K562 (cell line): Measurements from ENCODE around the gene GLIPR1.

ENCODE experiments used
- CHD1 ChIP-seq: fragments of 200-600 bp; sonication (generic); IDR thresholded peaks from one replicate; pipeline ENCODE4 v1.6.1; 2012; ENCODE audit warnings: mild to moderate bottlenecking, moderate library complexity, low read length, inconsistent platforms
- EZH2 ChIP-seq: IDR thresholded peaks from 2 replicates; pipeline ENCODE4 v1.6.1; 2012; ENCODE audit warnings: low read depth, mild to moderate bottlenecking, inconsistent platforms, low read length, borderline replicate concordance
- FOXM1 ChIP-seq, 2 experiments: fragments of 450-650 bp in 1 of 2; sonication (generic) in 1 of 2; formaldehyde crosslinking in 1 of 2; IDR thresholded peaks; 2 replicates each; pipeline versions ENCODE4 v1.6.1 to v1.9.0; 2017 to 2022; ENCODE audit warnings: low read depth in 2 of 2, mild to moderate bottlenecking in 2 of 2, missing genetic modification reagents in 1 of 2, moderate library complexity in 1 of 2
- NR0B1 ChIP-seq: fragments of 450-650 bp; IDR thresholded peaks from one replicate; pipeline ENCODE4 v1.6.1; 2018; ENCODE audit warnings: mild to moderate bottlenecking, moderate library complexity; ENCODE audit not compliant: partially characterized antibody
- NR2C2 ChIP-seq, 2 experiments: fragments of 200-800 bp in 1 of 2; sonication (Bioruptor generic) in 1 of 2; sonication (generic) in 1 of 2; formaldehyde crosslinking in 1 of 2; IDR thresholded peaks; 2 replicates each; pipeline versions ENCODE4 v1.6.1 to v1.8.0; 2016 to 2022; ENCODE audit warnings: mild to moderate bottlenecking in 1 of 2, missing compliant biosample characterization in 1 of 2, missing genetic modification characterization in 1 of 2, missing genetic modification reagents in 1 of 2
- POLR2AphosphoS5 ChIP-seq: IDR thresholded peaks from 2 replicates; pipeline ENCODE4 v1.6.1; 2011; ENCODE audit warnings: mild to moderate bottlenecking, low read depth, low read length, moderate library complexity; ENCODE audit not compliant: control insufficient read depth, insufficient read depth
- SPI1 ChIP-seq: IDR thresholded peaks from 2 replicates; pipeline ENCODE4 v1.6.1; 2011; ENCODE audit warnings: low read depth, low read length, control low read depth, borderline replicate concordance
- TCF15 ChIP-seq: fragments of 250-450 bp; sonication (Bioruptor Pico); IDR thresholded peaks from 2 replicates; pipeline ENCODE4 v1.8.0; 2022; ENCODE audit warnings: moderate library complexity, mild to moderate bottlenecking, inconsistent platforms
- ZNF224 ChIP-seq: sonication (generic); formaldehyde crosslinking; IDR thresholded peaks from 2 replicates; pipeline ENCODE4 v1.8.0; 2022; ENCODE audit warnings: mild to moderate bottlenecking, missing genetic modification reagents

- TF ChIP-seq SPI1 (no peak), NR2C2 (CRISPR knock-in tag; IDR thresholded peaks at IDR 0.05) (no peak), NR2C2 (tag; IDR thresholded peaks at IDR 0.05) (no peak), EZH2 (no peak), POLR2AphosphoS5 (no peak), TCF15 (no peak), ZNF224 (CRISPR knock-in tag) (no peak), CHD1 (no peak), FOXM1 (IDR thresholded peaks at IDR 0.05; ENCODE audit: low read depth) (no peak), FOXM1 (CRISPR knock-in tag; IDR thresholded peaks at IDR 0.05; ENCODE audit: low read depth) (no peak), NR0B1 (no peak)
These were observed 20.4 kb upstream of the GLIPR1 start for GRCh38 chr12:75460204-75460603.
